Left colon (tissue), 2 donors: ENCODE data around the gene JDP2. TPM values are rescaled to one million over a fixed set of nuclear protein-coding genes. Genes with fewer than 3 reads are reported as not detected.
A peak's percentile ranks its signal among the peaks of the same experiment; 100 is the strongest.
"Not testable (repeated sequence)": the region's sequence is repeated elsewhere in the genome, so short reads cannot be mapped to it uniquely, and the experiment has no call there.

Experiments
- ATAC-seq: fragments of 200-7000 bp; cut with Tn5 transposase; one replicate; pipeline ENCODE4 v1.9.1; 2020; ENCODE audit warnings: mild to moderate bottlenecking, moderate library complexity
- DNase-seq, 2 donors: peaks; one replicate each; pipeline ENCODE4 v3.0.0-alpha.2; 2020
- intact Hi-C, 2 donors: fragments of 100-400 bp; cut with DNase I in 1 of 2; cut with micrococcal nuclease in 1 of 2; formaldehyde crosslinking; loops; one replicate each; pipeline versions ENCODE4 v1.11.2 to v1.14.0; 2022; cut with DNase I, micrococcal nuclease
- long read RNA-seq: library from polyadenylated mRNA; unstranded; transcript quantifications from one replicate; pipeline ENCODE4 v2.0.0, GENCODE V29; 2021
- total RNA-seq, 2 donors: library from RNA; stranded (reverse); fragmentation: NEBNext Ultra II Directional; extraction: Animal tissue kit (Norgen Biotek cat#: 25700); gene quantifications; one replicate each; pipeline ENCODE4 v1.2.1, GENCODE V29; 2021
- donor health status: DM: no; HTN: no; CAD: no.
- donor health status: DM: yes; HTN: yes; CAD: no.

JDP2 gene
- total RNA-seq: 10 to 100 TPM; 29.5 to 40.1 TPM
- long read RNA-seq, full-length matches to known transcripts: 25 of 42 reads
- long read RNA-seq, partial matches to known transcripts: 5 of 42 reads
- long read RNA-seq, other reads (novel, unspliced or antisense): 12 of 42 reads

- intact Hi-C loops: no loop called here
- ATAC-seq (peak; percentile 77), DNase-seq (peak; percentile 91 to 93)
These were observed at the start of gene JDP2 for GRCh38 chr14:75427482-75428229. JDP2 (plus strand) TSS chr14:75428022; CDS start chr14:75437921, 9,899 bp downstream.

GRCh38 chr14:75379246-75379929 is 48.4 kb upstream of the JDP2 start:
- ATAC-seq (no peak), DNase-seq (no peak)
- intact Hi-C loops: no loop called here

- no peak for ATAC-seq
- intact Hi-C loops: no loop called here
- DNase-seq: no peak
These were observed 47.9 kb upstream of the JDP2 start for GRCh38 chr14:75379930-75380270.

GRCh38 chr14:75380656-75381055 is 47.2 kb upstream of the JDP2 start:
- no peak for DNase-seq
- no peak for ATAC-seq
- intact Hi-C loops: no loop called here

GRCh38 chr14:75381642-75382041 is 46.2 kb upstream of the JDP2 start:
- ATAC-seq: no peak
- intact Hi-C loops: no loop called here
- no peak for DNase-seq

GRCh38 chr14:75383219-75383618 is 44.6 kb upstream of the JDP2 start:
- ATAC-seq, intact Hi-C loops: not testable (repeated sequence)

GRCh38 chr14:75383721-75384120 is 44.1 kb upstream of the JDP2 start:
- ATAC-seq (no peak), DNase-seq (no peak)
- intact Hi-C loops: no loop called here

More at GRCh38 chr14:75383219-75383618, 44.6 kb upstream of the JDP2 start:
- DNase-seq: not testable (repeated sequence)

- ATAC-seq: no peak
- DNase-seq: no peak
- intact Hi-C loops: no loop called here
These were observed 38.1 kb upstream of the JDP2 start for GRCh38 chr14:75389679-75390078.

- DNase-seq (no peak), ATAC-seq (no peak)
- intact Hi-C loops: no loop called here
These were observed 37.6 kb upstream of the JDP2 start for GRCh38 chr14:75390183-75390582.

- intact Hi-C loops: no loop called here
- no peak for DNase-seq
- no peak for ATAC-seq
These were observed 35.9 kb upstream of the JDP2 start for GRCh38 chr14:75391953-75392352.

GRCh38 chr14:75392686-75393641 is 34.9 kb upstream of the JDP2 start:
- intact Hi-C loops: no loop called here

GRCh38 chr14:75393794-75394193 is 34.0 kb upstream of the JDP2 start:
- no peak for ATAC-seq
- intact Hi-C loops: no loop called here
- no peak for DNase-seq

More at GRCh38 chr14:75392686-75393641, 34.9 kb upstream of the JDP2 start:
- ATAC-seq: no peak
- DNase-seq: no peak

GRCh38 chr14:75395862-75396261 is 32.0 kb upstream of the JDP2 start:
- no peak for DNase-seq
- intact Hi-C loops: no loop called here
- no peak for ATAC-seq

GRCh38 chr14:75399321-75399720 is 28.5 kb upstream of the JDP2 start:
- ATAC-seq (no peak), DNase-seq (no peak)
- intact Hi-C loops: no loop called here

GRCh38 chr14:75399843-75400775 is 27.7 kb upstream of the JDP2 start:
- ATAC-seq (peak; percentile 97), DNase-seq (peak; percentile 94 to 98)
- intact Hi-C loops: no loop called here

GRCh38 chr14:75401361-75401760 is 26.5 kb upstream of the JDP2 start:
- ATAC-seq (peak; percentile 17), DNase-seq (peak; percentile 40 to 64)
- intact Hi-C loops: no loop called here

GRCh38 chr14:75402867-75403413 is 24.9 kb upstream of the JDP2 start:
- DNase-seq (no peak), ATAC-seq (no peak)
- intact Hi-C loops: no loop called here

GRCh38 chr14:75404847-75405246 is 23.0 kb upstream of the JDP2 start:
- intact Hi-C loops: no loop called here
- no peak for DNase-seq
- no peak for ATAC-seq
